Transverse colon (tissue), 4 donors: ENCODE measurements around the gene TRIP12. TPM values are rescaled to one million over a fixed set of nuclear protein-coding genes. Genes with fewer than 3 reads are reported as not detected.

Experiments used
- DNase-seq: peaks from one replicate; pipeline ENCODE4 v3.0.0-alpha.2; 2019
- H3K27ac ChIP-seq, 4 donors: fragments of 200-600 bp; sonication (generic); 2 replicates each; pipeline ENCODE4 v1.5.1; 2016 to 2018; ENCODE audit warnings: inconsistent platforms in 4 of 4
- H3K27me3 ChIP-seq: fragments of 200-600 bp; sonication (generic); 2 replicates; pipeline ENCODE4 v1.5.1; 2017; ENCODE audit warnings: inconsistent platforms
- H3K36me3 ChIP-seq, 4 donors: fragments of 200-600 bp; sonication (generic); 2 replicates each; pipeline ENCODE4 v1.5.1; 2017 to 2019; ENCODE audit warnings: inconsistent platforms in 4 of 4
- H3K4me1 ChIP-seq, 4 donors: fragments of 200-600 bp; sonication (generic); 2 replicates each; pipeline ENCODE4 v1.5.1; 2017 to 2020; ENCODE audit warnings: inconsistent platforms in 4 of 4
- H3K4me3 ChIP-seq, 4 donors: fragments of 200-600 bp; sonication (generic); 1 replicate in 1 of 4; 2 replicates in 3 of 4; pipeline versions ENCODE4 v1.5.1 to v1.6.1; 2017 to 2019; ENCODE audit warnings: inconsistent platforms in 4 of 4
- H3K9me3 ChIP-seq, 2 donors: fragments of 200-600 bp; sonication (generic); 2 replicates each; pipeline ENCODE4 v1.5.1; 2017 to 2019; ENCODE audit warnings: inconsistent platforms in 2 of 2
- EP300 ChIP-seq: sonication (generic); formaldehyde crosslinking; IDR thresholded peaks from one replicate; pipeline ENCODE4 v1.6.1; 2017; ENCODE audit warnings: antibody characterized with exemption, low read depth
- POLR2A ChIP-seq: fragments of 450-650 bp; IDR thresholded peaks from one replicate; pipeline ENCODE4 v1.6.1; 2016; ENCODE audit warnings: antibody characterized with exemption, mild to moderate bottlenecking, moderate library complexity
- POLR2AphosphoS5 ChIP-seq, 3 donors: sonication (generic); formaldehyde crosslinking; IDR thresholded peaks; one replicate each; pipeline ENCODE4 v1.6.1; 2016; ENCODE audit warnings: antibody characterized with exemption in 3 of 3
- WGBS, 2 donors: methylation state at CpG; one replicate each; pipeline ENCODE4 v1.1.5; 2018; ENCODE audit warnings: low coverage in 1 of 2; 5-methylcytosine and 5-hydroxymethylcytosine counted together
- in situ Hi-C, 4 donors: fragments of 200-750 bp; cut with MboI; loops; one replicate each; pipeline versions ENCODE4 v1.15.0 to v1.15.1; 2017; ENCODE audit warnings: low sequenced_read_pairs in 3 of 4, low pct_ligation_motif_present in 1 of 4, low pct_unique_long_range_greater_than_20kb in 1 of 4
- intact Hi-C: fragments of 100-400 bp; cut with DNase I; formaldehyde crosslinking; loops from one replicate; pipeline ENCODE4 v1.15.1; 2023; ENCODE audit warnings: low total_unique reads
- total RNA-seq, 4 donors: library from RNA; depleted of rRNA; stranded (reverse); fragments of >200 nt; gene quantifications; one replicate each; pipeline ENCODE4 v1.1.0, GENCODE V29; 2016
- TF ChIP-seq, protein P1 (sequence below), 5 experiments: fragments of 200-600 bp in 3 of 5; fragments of 450-650 bp in 2 of 5; sonication (generic) in 3 of 5; IDR thresholded peaks; 1 replicate in 2 of 5; 2 replicates in 3 of 5; pipeline ENCODE4 v1.5.1; 2016 to 2017; ENCODE audit warnings: antibody characterized with exemption in 5 of 5, inconsistent platforms in 3 of 5, mild to moderate bottlenecking in 2 of 5, moderate library complexity in 1 of 5

TRIP12 gene
- total RNA-seq, 4 donors from 2014 or later: 143 to 238 (median 158) TPM

DNA sequence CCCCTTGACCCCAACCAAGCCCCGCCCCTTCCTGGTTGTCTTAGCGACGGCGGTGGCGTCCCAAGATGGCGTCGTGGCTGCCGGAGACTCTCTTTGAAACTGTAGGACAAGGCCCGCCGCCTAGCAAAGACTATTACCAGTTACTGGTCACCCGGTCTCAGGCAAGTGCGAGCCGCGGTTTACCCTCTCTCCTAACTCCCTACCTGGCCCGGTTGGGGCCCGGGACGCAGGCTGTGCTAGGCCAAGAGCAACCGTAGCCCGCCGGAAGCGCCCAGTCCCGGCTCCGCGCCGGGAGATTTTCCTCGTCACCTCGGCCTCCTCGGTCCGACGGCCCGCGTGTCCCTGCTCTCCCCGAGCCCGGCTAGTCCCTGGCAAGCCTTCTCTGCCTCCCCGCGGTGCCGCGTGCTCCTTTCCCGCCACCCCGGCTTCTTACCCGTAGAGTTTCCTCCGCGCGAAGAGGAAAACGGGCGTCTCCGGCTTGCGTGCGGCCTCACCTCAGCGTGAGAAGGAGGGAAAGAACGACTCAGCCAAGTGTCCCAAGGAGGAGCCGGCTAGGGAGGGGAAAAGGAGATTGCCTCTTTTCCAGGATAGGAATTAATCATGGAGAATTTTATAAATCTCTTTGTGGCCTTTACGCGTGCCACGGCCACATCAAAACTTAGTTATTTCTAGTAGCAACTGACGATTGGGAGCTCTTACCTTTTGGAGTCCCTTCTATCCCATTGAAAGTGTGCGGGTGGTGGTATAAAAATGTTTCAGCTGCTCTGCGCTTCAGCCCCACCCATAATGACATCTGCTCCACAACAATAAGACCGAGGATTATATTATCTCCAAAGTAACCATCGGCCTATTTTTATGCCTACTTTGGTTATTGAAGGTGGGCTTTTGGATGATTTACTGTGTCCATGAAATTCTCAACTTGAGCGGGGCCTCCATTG lies 909 bp upstream of the TRIP12 start, which contains the start of gene FBXO36:
Gene FBXO36, plus strand, starts transcription at position 55 of the 938 bp plus-strand sequence. Its CDS starts 11 bp downstream, at position 66.
- no peaks in the 10 kb centered on the region for H3K36me3 ChIP-seq
- peak; percentile 90 for DNase-seq
- peaks cover 7 to 35% (median 22%) of the 10 kb centered on the region in 4 donors for H3K4me1 ChIP-seq
- TF ChIP-seq, protein P1, sequence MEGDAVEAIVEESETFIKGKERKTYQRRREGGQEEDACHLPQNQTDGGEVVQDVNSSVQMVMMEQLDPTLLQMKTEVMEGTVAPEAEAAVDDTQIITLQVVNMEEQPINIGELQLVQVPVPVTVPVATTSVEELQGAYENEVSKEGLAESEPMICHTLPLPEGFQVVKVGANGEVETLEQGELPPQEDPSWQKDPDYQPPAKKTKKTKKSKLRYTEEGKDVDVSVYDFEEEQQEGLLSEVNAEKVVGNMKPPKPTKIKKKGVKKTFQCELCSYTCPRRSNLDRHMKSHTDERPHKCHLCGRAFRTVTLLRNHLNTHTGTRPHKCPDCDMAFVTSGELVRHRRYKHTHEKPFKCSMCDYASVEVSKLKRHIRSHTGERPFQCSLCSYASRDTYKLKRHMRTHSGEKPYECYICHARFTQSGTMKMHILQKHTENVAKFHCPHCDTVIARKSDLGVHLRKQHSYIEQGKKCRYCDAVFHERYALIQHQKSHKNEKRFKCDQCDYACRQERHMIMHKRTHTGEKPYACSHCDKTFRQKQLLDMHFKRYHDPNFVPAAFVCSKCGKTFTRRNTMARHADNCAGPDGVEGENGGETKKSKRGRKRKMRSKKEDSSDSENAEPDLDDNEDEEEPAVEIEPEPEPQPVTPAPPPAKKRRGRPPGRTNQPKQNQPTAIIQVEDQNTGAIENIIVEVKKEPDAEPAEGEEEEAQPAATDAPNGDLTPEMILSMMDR (IDR thresholded peaks at IDR 0.05): no peak
- peak; percentile 35 for TF ChIP-seq POLR2A
- peak in 1 of 3 donors; percentile 11 for TF ChIP-seq POLR2AphosphoS5 (IDR thresholded peaks at IDR 0.05)
- no peak for TF ChIP-seq EP300
- no peaks in the 10 kb centered on the region for H3K27me3 ChIP-seq
- in situ Hi-C loops: no loop called here
- intact Hi-C loops: no loop called here
- peak within 1 kb of the TSS; percentile 63 to 99 (median 83) for H3K4me3 ChIP-seq
- WGBS, 2 donors: 0 to 1% methylated on average over 4 to 60 of the region's 61 CpGs
- H3K9me3 ChIP-seq: no peaks in the 10 kb centered on the region
- peak within 1 kb of the TSS; percentile 98 to 100 (median 100) for H3K27ac ChIP-seq

DNA sequence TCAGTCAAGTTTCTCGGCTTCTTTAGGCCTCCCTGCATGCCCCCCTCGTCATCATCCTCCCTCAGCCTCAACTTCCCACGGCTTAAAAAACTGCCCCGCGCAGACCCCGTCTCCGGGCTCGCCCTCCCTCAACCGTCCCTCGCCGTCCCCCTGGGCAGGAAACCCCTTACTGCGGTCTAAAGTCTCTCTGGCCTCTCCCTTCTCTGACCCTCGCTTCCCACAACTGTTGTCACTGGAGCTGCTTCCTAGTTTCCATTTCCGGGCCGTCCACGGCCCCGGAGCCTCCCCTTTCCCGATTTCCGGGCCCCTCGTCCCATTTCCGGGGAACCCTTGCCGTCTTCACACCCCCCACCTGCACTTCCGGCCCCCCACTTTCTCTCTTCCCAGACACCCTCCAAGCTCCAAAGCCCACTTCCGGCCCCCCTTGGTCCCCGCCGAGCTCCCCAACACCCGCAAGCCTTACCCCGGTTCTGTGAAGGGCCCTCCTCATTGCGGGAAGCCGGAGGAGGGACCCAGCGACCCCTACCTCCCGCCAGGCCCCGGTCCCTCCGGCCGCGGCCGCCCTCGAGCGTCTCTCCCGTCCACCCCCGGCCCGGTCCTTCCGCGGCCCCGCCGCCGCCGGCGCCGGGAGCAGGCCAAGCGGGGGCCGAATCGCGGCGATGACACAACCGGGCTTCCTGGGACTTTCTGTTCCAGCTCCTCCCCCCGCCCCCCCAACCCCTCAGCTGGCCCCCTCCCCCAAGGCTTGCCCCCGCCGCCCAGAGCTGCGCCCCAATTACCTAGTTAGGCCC lies 513 bp downstream of the TRIP12 start:
- intact Hi-C loops (no loop called here), in situ Hi-C loops (no loop called here)
- Histone ChIP-seq H3K36me3 (no peaks in the 10 kb centered on the region), H3K27me3 (no peaks in the 10 kb centered on the region), H3K4me1 (peaks cover 7 to 35% (median 22%) of the 10 kb centered on the region in 4 donors), H3K27ac (peak overlapping the region; percentile 98 to 100 (median 100)), H3K9me3 (no peaks in the 10 kb centered on the region), H3K4me3 (peak overlapping the region; percentile 63 to 99 (median 83))
- peak; percentile 34 for TF ChIP-seq POLR2A
- TF ChIP-seq, protein P1 (IDR thresholded peaks at IDR 0.05): no peak
- 1% methylated on average over 19 to 40 of the region's 60 CpGs for WGBS, 2 donors
- DNase-seq: peak; percentile 75

DNA sequence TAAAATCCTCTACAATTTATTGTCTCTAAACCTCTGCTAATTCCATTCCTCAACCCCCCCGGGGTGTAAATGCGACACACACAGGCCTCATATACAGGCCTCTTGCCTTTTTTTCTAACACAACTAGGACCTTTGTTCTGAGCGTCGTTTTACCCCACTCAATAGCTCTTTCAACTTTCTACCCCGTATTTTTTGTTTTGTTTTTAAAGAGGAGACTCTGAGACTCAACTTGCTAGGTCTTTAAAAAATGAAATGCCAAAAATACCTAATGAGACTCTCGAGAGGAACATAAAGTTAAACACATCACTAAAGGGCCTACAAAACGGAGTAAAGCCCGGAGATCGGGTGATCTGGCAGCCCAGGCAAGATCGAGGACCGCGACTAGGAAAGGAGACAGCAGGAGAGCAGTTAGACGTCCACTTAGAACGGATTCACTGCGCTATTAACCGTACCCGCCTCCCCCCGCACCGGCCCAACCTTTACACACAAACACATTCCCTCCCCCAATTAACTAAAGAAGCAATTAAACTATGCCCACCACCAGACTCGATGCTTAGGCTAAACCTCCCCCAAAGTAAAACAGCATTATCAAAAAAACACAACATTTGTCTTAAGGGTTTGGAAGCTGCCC lies 1.7 kb downstream of the TRIP12 start:
- TF ChIP-seq POLR2A (no peak), EP300 (no peak), POLR2AphosphoS5 (IDR thresholded peaks at IDR 0.05) (no peak)
- TF ChIP-seq, protein P1 (IDR thresholded peaks at IDR 0.05): no peak
- in situ Hi-C loops: no loop called here
- intact Hi-C loops: no loop called here
- no peaks in the 10 kb centered on the region for H3K9me3 ChIP-seq
- peak; percentile 27 for DNase-seq
- whole genome bisulfite sequencing, 2 donors: 4 to 5% methylated on average over 6 to 20 of the region's 20 CpGs
- H3K27ac ChIP-seq: peak overlapping the region; percentile 98 to 100 (median 100)
- peak overlapping the region; percentile 63 to 99 (median 83) for H3K4me3 ChIP-seq
- no peaks in the 10 kb centered on the region for H3K36me3 ChIP-seq
- H3K4me1 ChIP-seq: peaks cover 7 to 36% (median 22%) of the 10 kb centered on the region in 4 donors
- no peaks in the 10 kb centered on the region for H3K27me3 ChIP-seq
